Measurements from ENCODE around the gene LILRA2. TPM values are rescaled to one million over a fixed set of nuclear protein-coding genes. Genes with fewer than 3 reads are reported as not detected.

The LILRA2 gene
- total and polyA plus RNA-seq, 2 of the 13 experiments (the other 11 are each of a cell fraction or from before 2014, with no cell fraction given) = 0.53 TPM; not detected in 1

GRCh38 chr19:54576411-54576976 is 2.9 kb downstream of the LILRA2 start (continued):
- TF ChIP-seq ZNF687 (CRISPR knock-in tag; IDR thresholded peaks at IDR 0.05) = no peak
- TF ChIP-seq SNAPC5 (CRISPR knock-in tag; IDR thresholded peaks at IDR 0.05; ENCODE audit: borderline replicate concordance) = no peak
- no peak for TF ChIP-seq IKZF1 (IDR thresholded peaks at IDR 0.05)
- no peak for TF ChIP-seq FOXJ3 (CRISPR knock-in tag; IDR thresholded peaks at IDR 0.05; ENCODE audit: borderline replicate concordance)
- TF ChIP-seq ZNF343 (CRISPR knock-in tag; IDR thresholded peaks at IDR 0.05) = no peak
- no peak for TF ChIP-seq TGIF2 (CRISPR knock-in tag; IDR thresholded peaks at IDR 0.05)
- TF ChIP-seq MTF2 (CRISPR knock-in tag; IDR thresholded peaks at IDR 0.05; ENCODE audit: borderline replicate concordance) = no peak
- TF ChIP-seq ZNF878 (CRISPR knock-in tag; IDR thresholded peaks at IDR 0.05) = no peak

- no peak overlapping the region for H3K27ac ChIP-seq (ENCODE audit: extremely low read length, insufficient read depth, low read length)
- H3K79me2 ChIP-seq (ENCODE audit: insufficient read depth, low read length) = no peaks in the 10 kb centered on the region
- POLR2A ChIA-PET = no interaction called here
- H3K4me2 ChIP-seq (ENCODE audit: low read depth, low read length) = no peak overlapping the region
- H3K9me3 ChIP-seq (ENCODE audit: low read length) = no peaks in the 10 kb centered on the region
- no peak overlapping the region for H3K4me3 ChIP-seq (replicated peaks in 1 of 3; ENCODE audit: insufficient read depth in 1 of 3, low read depth in 2 of 3, low read length in 3 of 3)
- FAIRE-seq (no peak), DNase-seq (ENCODE audit: low spot score) (no peak), ATAC-seq (no peak)
- WGBS (ENCODE audit: low lambda C conversion rate) = 0% methylated on average over 1 of the region's 3 CpGs
- H3K4me1 ChIP-seq (ENCODE audit: insufficient read depth, low read length) = no peaks in the 10 kb centered on the region
- intact Hi-C loops (cut with micrococcal nuclease; ENCODE audit: unreplicated experiment) (no loop called here), in situ Hi-C loops (cut with HindIII; ENCODE audit: extremely low pct_ligation_motif_present, low pct_unique_long_range_greater_than_20kb) (no loop called here)
- CTCF ChIA-PET (ENCODE audit: low intra/inter-chr PET ratio, low total read pairs) = no interaction called here
- no peak overlapping the region for H2AFZ ChIP-seq (ENCODE audit: low read length)
- no peak overlapping the region for H3K9ac ChIP-seq (ENCODE audit: insufficient read depth, low read depth, low read length)
- H4K20me1 ChIP-seq (ENCODE audit: insufficient read depth, low read length) = no peaks in the 10 kb centered on the region
- peaks cover 0 to 1% of the 10 kb centered on the region in 2 experiments; a peak in 3 of 5 replicates for H3K27me3 ChIP-seq (ENCODE audit: control insufficient read depth in 1 of 2, insufficient read depth in 2 of 2, low read length in 2 of 2)
- no TSS peak for BruUV-seq (replicated peaks)
- H3K36me3 ChIP-seq (replicated peaks in 1 of 2; ENCODE audit: control insufficient read depth in 1 of 2, insufficient read depth in 2 of 2, low read length in 2 of 2) = no peaks in the 10 kb centered on the region
- TF ChIP-seq ZNF792 (CRISPR knock-in tag; IDR thresholded peaks at IDR 0.05) (no peak), ZNF205 (CRISPR knock-in tag; IDR thresholded peaks at IDR 0.05) (no peak), TCF7 (IDR thresholded peaks at IDR 0.05; ENCODE audit: low read depth) (no peak), PHF20 (CRISPR knock-in tag; IDR thresholded peaks at IDR 0.05) (no peak), XRCC5 (optimal IDR thresholded peaks at IDR 0.05; ENCODE audit: low read length) (no peak), ZBTB39 (CRISPR knock-in tag; IDR thresholded peaks at IDR 0.05) (no peak), ZNF724P (CRISPR knock-in tag; IDR thresholded peaks at IDR 0.05; ENCODE audit: borderline replicate concordance) (no peak), TEAD3 (CRISPR knock-in tag; optimal IDR thresholded peaks at IDR 0.05; ENCODE audit: borderline replicate concordance) (no peak), CTCF (CRISPR knock-in tag; IDR thresholded peaks at IDR 0.05) (no peak)
Observed at GRCh38 chr19:54577334-54577733, 3.7 kb downstream of the LILRA2 start.
